ENCODE results near the gene ACOX2. TPM values are rescaled to one million over a fixed set of nuclear protein-coding genes. Genes with fewer than 3 reads are reported as not detected.
A peak's percentile ranks its signal among the peaks of the same experiment; 100 is the strongest.

Gene ACOX2
- total RNA-seq, 1 experiment from 2014 or later, result 12.8 TPM

GRCh38 chr3:58560771-58561311, 23.9 kb upstream of the ACOX2 start:
- Histone ChIP-seq H3K4me1 (ENCODE audit: control insufficient read depth in 1 of 2, insufficient read depth in 2 of 2, low read length in 2 of 2) (peaks cover 0 to 28% of the 10 kb centered on the region in 2 experiments; a peak in 3 of 4 replicates), H3K27ac (ENCODE audit: low read depth, low read length) (no peak overlapping the region), H3K36me3 (ENCODE audit: control insufficient read depth in 1 of 2, insufficient read depth in 2 of 2, low read length in 2 of 2) (no peaks in the 10 kb centered on the region), H3K9me3 (ENCODE audit: control insufficient read depth in 1 of 2, insufficient read depth in 1 of 2, low read depth in 1 of 2, low read length in 2 of 2) (no peaks in the 10 kb centered on the region), H3K9me2 (ENCODE audit: insufficient read depth) (no peaks in the 10 kb centered on the region), H3K27me3 (ENCODE audit: insufficient read depth, low read length) (no peaks in the 10 kb centered on the region), H3K4me3 (replicated peaks in 1 of 2; ENCODE audit: low read depth in 1 of 2, low read length in 2 of 2) (no peak overlapping the region), H2AFZ (ENCODE audit: low read depth, low read length, poor library complexity, severe bottlenecking) (no peak overlapping the region), H3K4me2 (ENCODE audit: low read length) (peak overlapping the region; percentile 42), H3K79me2 (ENCODE audit: insufficient read depth, low read length) (no peaks in the 10 kb centered on the region), H4K20me1 (ENCODE audit: insufficient read depth) (no peaks in the 10 kb centered on the region), H3K9ac (ENCODE audit: low read length) (no peak overlapping the region)
- POLR2A ChIA-PET, result no interaction called here
- peak; percentile 30 to 52 (median 34); a peak in 5 of 6 replicates for TF ChIP-seq CTCF (IDR thresholded peaks at IDR 0.05 in 2 of 3, conservative IDR thresholded peaks at IDR 0.05 in 1 of 3; ENCODE audit: borderline replicate concordance in 1 of 3, insufficient read depth in 1 of 3, low read depth in 2 of 3, low read length in 2 of 3)
- TF ChIP-seq RAD21 (IDR thresholded peaks at IDR 0.05; ENCODE audit: low read depth), result peak; percentile 62
- TF ChIP-seq FOSL1 (IDR thresholded peaks at IDR 0.05; ENCODE audit: low read depth), result no peak
- no peak for TF ChIP-seq JUND (IDR thresholded peaks at IDR 0.05)
- no peak for TF ChIP-seq YY1 (IDR thresholded peaks at IDR 0.05; ENCODE audit: extremely low read depth, insufficient replicate concordance, low read depth, low read length)
- RAD21 ChIA-PET (ENCODE audit: low non-redundant PET in 1 of 2, low total read pairs in 2 of 2, uncharacterized antibody in 2 of 2, unreplicated experiment in 2 of 2), result no interaction called here
- DNase-seq (ENCODE audit: low read depth, low spot score) (no peak), ATAC-seq (peak; percentile 81)
- CTCF ChIA-PET, result interaction anchor here (1.5 to 2.5 kb wide), 2 partner anchors 8 to 69 kb away, joined by 10 read pairs; no protein-coding TSS in a partner anchor
- intact Hi-C loops (cut with micrococcal nuclease), result loop anchor here (1.0 kb wide), 1 partner anchor 69 kb away; no protein-coding TSS in a partner anchor
- BruUV-seq (replicated peaks), result no TSS peak

GRCh38 chr3:58559586-58559985, 22.6 kb upstream of the ACOX2 start:
- no peaks in the 10 kb centered on the region for H3K79me2 ChIP-seq (ENCODE audit: insufficient read depth, low read length)
- POLR2A ChIA-PET, result no interaction called here
- no peaks in the 10 kb centered on the region for H3K9me3 ChIP-seq (ENCODE audit: control insufficient read depth in 1 of 2, insufficient read depth in 1 of 2, low read depth in 1 of 2, low read length in 2 of 2)
- RAD21 ChIA-PET (ENCODE audit: low non-redundant PET in 1 of 2, low total read pairs in 2 of 2, uncharacterized antibody in 2 of 2, unreplicated experiment in 2 of 2), result no interaction called here
- no peaks in the 10 kb centered on the region for H3K36me3 ChIP-seq (ENCODE audit: control insufficient read depth in 1 of 2, insufficient read depth in 2 of 2, low read length in 2 of 2)
- no peak overlapping the region for H3K9ac ChIP-seq (ENCODE audit: low read length)
- no TSS peak for BruUV-seq (replicated peaks)
- H2AFZ ChIP-seq (ENCODE audit: low read depth, low read length, poor library complexity, severe bottlenecking), result no peak overlapping the region
- H3K4me3 ChIP-seq (replicated peaks in 1 of 2; ENCODE audit: low read depth in 1 of 2, low read length in 2 of 2), result no peak overlapping the region
- H3K9me2 ChIP-seq (ENCODE audit: insufficient read depth), result no peaks in the 10 kb centered on the region
- H3K27ac ChIP-seq (ENCODE audit: low read depth, low read length), result no peak overlapping the region
- H3K4me1 ChIP-seq (ENCODE audit: control insufficient read depth in 1 of 2, insufficient read depth in 2 of 2, low read length in 2 of 2), result peaks cover 0 to 21% of the 10 kb centered on the region in 2 experiments; a peak in 3 of 4 replicates
- no peaks in the 10 kb centered on the region for H3K27me3 ChIP-seq (ENCODE audit: insufficient read depth, low read length)
- intact Hi-C loops (cut with micrococcal nuclease), result no loop called here
- CTCF ChIA-PET, result interaction anchor here (0.7 to 2.5 kb wide), 2 partner anchors 9 to 56 kb away, joined by 3 to 10 read pairs; no protein-coding TSS in a partner anchor
- no peaks in the 10 kb centered on the region for H4K20me1 ChIP-seq (ENCODE audit: insufficient read depth)
- ATAC-seq (no peak), DNase-seq (ENCODE audit: low read depth, low spot score) (no peak)
- no peak overlapping the region for H3K4me2 ChIP-seq (ENCODE audit: low read length)
- no peak for TF ChIP-seq EZH2 (IDR thresholded peaks at IDR 0.05)
- TF ChIP-seq ZNF274 (IDR thresholded peaks at IDR 0.05; ENCODE audit: low read depth, low read length), result no peak
- no peak for TF ChIP-seq TCF7L2 (IDR thresholded peaks at IDR 0.05; ENCODE audit: borderline replicate concordance, extremely low read depth, insufficient read depth, insufficient read length)
- TF ChIP-seq REST (IDR thresholded peaks at IDR 0.05; ENCODE audit: low read depth), result no peak
